COR-L47 (cell line): ENCODE data around the gene SLCO4A1.
"Not testable (repeated sequence)": the region's sequence is repeated elsewhere in the genome, so short reads cannot be mapped to it uniquely, and the experiment has no call there.

Experiments
- DNase-seq: peaks from one replicate; lab custom pipeline; 2025; lab: John Stamatoyannopoulos, UW

The SLCO4A1 gene

GRCh38 chr20:62666736-62667529 is 24.6 kb downstream of the SLCO4A1 start:
- DNase-seq, result peak; percentile 77

GRCh38 chr20:62667530-62668440 is 25.5 kb downstream of the SLCO4A1 start:
- DNase-seq, result no peak

GRCh38 chr20:62668441-62669027 is 26.2 kb downstream of the SLCO4A1 start:
- DNase-seq, result peak; percentile 74

- DNase-seq, result no peak
Measured at GRCh38 chr20:62669249-62669648, 26.9 kb downstream of the SLCO4A1 start.

GRCh38 chr20:62670156-62670555 is 27.9 kb downstream of the SLCO4A1 start:
- no peak for DNase-seq

- no peak for DNase-seq
Measured at GRCh38 chr20:62670998-62671397, 28.7 kb downstream of the SLCO4A1 start.

GRCh38 chr20:62671765-62672164 is 29.5 kb downstream of the SLCO4A1 start:
- DNase-seq, result no peak

- no peak for DNase-seq
Measured at GRCh38 chr20:62674370-62674769, 32.1 kb downstream of the SLCO4A1 start.

GRCh38 chr20:62675156-62675876 is 33.0 kb downstream of the SLCO4A1 start:
- no peak for DNase-seq

GRCh38 chr20:62675877-62676260 is 33.6 kb downstream of the SLCO4A1 start:
- DNase-seq, result no peak

GRCh38 chr20:62676976-62677375 is 34.7 kb downstream of the SLCO4A1 start:
- no peak for DNase-seq

- DNase-seq, result no peak
Measured at GRCh38 chr20:62677678-62678077, 35.4 kb downstream of the SLCO4A1 start.

- no peak for DNase-seq
Measured at GRCh38 chr20:62678553-62678952, 36.2 kb downstream of the SLCO4A1 start.

GRCh38 chr20:62679978-62680589 is 37.8 kb downstream of the SLCO4A1 start:
- no peak for DNase-seq

- peak; percentile 54 for DNase-seq
Measured at GRCh38 chr20:62682912-62683517, 40.7 kb downstream of the SLCO4A1 start.

GRCh38 chr20:62683660-62684322 is 41.5 kb downstream of the SLCO4A1 start:
- DNase-seq, result not testable (repeated sequence)

- no peak for DNase-seq
Measured at GRCh38 chr20:62684981-62685380, 42.7 kb downstream of the SLCO4A1 start.

- DNase-seq, result peak; percentile 91
Measured at GRCh38 chr20:62685781-62686555, 43.7 kb downstream of the SLCO4A1 start.
